GM19043 (cell line): ENCODE measurements around the gene CTAGE8.
"Not testable (repeated sequence)": the region's sequence is repeated elsewhere in the genome, so short reads cannot be mapped to it uniquely, and the experiment has no call there.

Experiments
- ATAC-seq: cut with Tn5 transposase; IDR thresholded peaks from one replicate; pipeline ENCODE4 v1.9.1; 2021; ENCODE audit warnings: low read depth; ENCODE audit not compliant: unreplicated experiment

Gene CTAGE8, protein sequence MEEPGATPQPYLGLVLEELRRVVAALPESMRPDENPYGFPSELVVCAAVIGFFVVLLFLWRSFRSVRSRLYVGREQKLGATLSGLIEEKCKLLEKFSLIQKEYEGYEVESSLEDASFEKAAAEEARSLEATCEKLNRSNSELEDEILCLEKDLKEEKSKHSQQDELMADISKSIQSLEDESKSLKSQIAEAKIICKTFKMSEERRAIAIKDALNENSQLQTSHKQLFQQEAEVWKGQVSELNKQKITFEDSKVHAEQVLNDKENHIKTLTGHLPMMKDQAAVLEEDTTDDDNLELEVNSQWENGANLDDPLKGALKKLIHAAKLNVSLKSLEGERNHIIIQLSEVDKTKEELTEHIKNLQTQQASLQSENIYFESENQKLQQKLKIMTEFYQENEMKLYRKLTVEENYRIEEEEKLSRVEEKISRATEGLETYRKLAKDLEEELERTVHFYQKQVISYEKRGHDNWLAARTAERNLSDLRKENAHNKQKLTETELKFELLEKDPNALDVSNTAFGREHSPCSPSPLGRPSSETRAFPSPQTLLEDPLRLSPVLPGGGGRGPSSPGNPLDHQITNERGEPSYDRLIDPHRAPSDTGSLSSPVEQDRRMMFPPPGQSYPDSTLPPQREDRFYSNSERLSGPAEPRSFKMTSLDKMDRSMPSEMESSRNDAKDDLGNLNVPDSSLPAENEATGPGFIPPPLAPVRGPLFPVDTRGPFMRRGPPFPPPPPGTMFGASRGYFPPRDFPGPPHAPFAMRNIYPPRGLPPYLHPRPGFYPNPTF

DNA sequence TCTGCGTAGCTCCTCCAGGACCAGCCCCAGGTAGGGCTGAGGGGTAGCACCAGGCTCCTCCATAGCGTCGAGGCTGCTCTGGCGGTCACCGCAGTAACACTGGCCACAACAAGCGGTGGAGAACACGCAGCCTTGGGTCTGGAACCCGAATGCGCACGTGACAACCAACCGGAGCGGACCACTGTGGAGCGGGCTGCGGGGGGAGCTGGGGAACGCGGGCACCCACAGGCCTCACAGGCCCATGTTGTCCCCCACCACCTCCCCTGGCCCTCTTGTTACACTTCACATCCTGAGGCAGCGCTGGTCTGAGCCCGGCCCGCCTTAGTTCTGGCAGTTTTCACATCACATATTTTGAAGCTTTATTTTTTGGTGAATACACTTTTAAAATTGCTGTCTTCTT, at the start of gene CTAGE8:
Gene CTAGE8, minus strand, starts transcription at position 101 of the 400 bp plus-strand sequence. Its CDS starts 38 bp downstream, at position 63.
- not testable (repeated sequence) for ATAC-seq

DNA sequence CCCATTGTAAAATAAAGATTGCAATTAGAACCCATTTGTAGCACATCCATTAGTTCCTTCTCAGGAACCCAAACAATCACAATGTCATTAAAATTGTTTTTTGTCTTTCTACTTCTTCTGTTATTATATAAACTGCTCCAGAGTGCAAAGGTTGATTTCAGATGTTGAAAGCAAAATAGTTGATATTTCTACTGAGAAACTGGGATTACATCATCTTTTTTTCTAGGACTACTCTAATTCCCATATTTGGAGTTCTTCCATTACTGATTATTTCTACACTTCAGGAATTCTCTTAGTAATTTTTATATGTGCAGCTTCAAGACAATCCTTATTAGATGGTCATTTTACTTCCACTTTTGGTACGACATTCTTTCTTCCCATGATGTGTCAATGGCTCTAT, 48.4 kb upstream of the CTAGE8 start:
- not testable (repeated sequence) for ATAC-seq

DNA sequence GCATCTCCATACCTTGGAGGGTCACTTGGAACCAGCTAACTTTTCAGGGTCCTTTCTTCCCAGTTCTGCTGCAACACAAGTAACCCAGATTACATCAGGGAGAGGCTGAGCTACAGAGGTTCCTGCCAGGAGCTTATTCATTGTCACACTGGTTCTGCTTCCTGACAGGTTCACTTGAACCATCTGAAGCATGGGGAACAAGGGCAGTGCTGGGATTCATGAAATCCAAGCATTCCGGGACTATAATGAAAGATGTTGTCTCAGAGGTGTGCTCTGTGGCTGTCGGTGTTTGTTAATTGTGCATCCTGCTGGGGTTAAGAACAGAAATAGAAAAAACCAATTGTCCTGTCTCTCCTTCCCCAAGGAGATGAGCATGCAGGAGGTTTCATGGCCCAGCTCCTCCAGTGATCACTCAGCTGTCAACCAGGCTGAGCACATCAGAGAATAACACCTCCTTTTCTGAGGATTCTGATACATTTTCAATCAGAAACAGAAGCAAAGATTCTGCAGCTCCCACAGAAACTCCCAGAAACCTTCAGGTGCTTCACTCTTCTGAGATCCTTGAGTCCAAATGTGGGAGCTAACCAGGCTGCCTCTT, 42.9 kb upstream of the CTAGE8 start, which contains the start of gene OR2A1:
Gene OR2A1, plus strand, starts transcription at position 548 of the 598 bp plus-strand sequence. CDS start 5,706 bp downstream, outside the sequence.
- not testable (repeated sequence) for ATAC-seq

DNA sequence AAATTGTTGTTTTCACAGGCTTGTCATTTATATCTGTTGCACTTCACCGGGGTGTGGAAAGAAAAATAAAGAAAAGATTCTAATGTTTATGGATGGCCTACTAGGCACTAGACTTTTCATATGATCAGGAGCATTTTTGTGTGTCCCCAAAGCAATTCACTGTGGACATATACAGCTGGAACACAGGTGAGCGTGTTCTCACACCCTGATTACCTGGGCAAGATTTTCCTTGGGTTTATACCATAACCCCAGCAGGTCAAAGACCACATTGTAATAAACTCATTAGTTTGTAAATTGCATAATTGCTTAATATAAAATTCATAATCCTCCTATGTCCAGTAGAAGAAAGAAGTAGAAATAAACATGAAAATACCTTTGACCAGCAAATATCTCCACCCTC, 42.1 kb upstream of the CTAGE8 start:
- not testable (repeated sequence) for ATAC-seq

DNA sequence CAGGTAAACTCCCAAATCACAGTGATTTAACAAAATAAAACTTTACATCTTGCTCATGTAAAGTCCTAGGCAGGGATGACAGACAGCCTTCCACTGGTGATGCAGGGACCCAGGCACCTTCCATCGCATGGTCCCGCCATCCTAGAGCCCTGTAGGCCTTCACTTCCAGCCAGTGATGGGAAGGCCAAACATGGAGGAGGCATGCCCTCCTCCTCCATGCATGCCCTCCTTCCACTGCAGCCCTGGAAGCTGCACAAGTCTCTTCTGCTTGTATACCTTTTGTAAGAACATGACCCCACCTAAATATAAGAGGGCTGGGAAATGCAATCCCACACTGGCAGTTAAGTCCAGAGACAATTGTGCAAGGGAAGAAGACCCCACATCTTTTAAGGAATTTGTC, 40.6 kb upstream of the CTAGE8 start:
- ATAC-seq: not testable (repeated sequence)

DNA sequence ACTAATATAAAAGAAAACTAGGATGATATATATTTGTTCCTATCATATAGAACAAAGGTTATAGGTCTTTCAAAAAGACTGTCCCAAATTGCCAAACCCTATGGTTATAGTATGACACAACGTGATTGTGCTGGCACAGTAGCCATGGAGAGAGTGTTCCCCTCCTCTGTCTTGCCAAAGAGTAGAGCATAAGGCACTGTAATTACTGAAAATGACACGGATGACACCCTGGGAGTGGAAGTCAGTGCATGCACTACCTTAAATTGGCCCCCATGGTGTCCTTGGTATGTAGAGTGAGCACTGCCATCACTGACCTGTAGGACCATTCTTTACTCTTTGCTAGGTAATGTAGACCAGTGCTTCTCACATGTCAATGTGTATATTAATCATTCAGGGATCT, 36.1 kb upstream of the CTAGE8 start:
- ATAC-seq: not testable (repeated sequence)

DNA sequence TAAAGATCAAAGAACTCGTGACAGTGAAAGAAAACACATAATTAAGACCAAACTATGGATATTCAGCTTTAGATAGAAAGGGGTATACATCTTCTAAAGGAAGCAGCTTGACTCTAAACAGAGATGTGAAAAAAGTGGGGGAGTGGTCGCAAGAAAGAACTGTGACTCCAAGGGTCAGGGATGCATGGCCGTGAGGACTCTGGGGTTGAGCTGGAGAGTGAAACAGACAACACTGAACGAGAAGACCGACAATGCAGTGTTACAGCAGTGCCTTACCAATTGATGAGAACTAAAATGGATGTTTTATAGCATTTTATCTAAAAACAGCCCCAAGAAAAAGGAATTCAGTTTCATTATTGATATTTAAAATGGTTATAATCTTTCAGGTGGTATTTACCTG, 34.5 kb upstream of the CTAGE8 start:
- not testable (repeated sequence) for ATAC-seq

DNA sequence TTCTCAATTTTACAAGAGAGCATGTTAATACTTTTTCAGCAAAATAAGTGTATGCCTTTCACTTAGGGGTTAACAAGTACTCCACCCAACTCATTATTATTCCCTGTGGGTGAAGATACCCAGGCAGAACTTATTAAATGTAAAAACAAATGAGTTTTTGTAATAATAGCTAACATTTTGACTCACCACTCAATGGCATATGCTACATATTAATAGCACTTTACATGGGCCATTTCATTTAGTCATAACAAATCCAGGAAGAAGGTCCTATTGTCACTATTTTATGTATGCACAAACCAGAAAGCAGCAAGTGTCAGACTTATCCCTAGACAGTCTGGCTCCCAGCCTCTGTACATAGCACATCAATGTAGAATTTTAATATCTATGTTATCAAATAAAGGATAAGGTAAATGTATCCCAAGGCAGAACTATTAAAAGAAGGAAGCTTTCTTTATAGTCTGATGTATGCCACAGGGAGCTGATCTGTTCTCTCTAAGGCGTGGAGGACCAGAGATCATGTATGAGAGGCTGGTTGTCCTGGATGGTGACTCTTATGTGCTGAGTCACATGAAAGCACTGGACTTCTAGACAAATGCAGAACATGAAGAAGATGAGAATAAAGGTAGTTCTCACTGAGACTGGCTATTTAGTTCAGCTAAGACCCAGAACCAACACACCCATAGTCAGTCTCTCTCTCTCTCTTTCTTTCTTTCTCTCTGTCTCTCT, 33.7 kb upstream of the CTAGE8 start:
- not testable (repeated sequence) for ATAC-seq

DNA sequence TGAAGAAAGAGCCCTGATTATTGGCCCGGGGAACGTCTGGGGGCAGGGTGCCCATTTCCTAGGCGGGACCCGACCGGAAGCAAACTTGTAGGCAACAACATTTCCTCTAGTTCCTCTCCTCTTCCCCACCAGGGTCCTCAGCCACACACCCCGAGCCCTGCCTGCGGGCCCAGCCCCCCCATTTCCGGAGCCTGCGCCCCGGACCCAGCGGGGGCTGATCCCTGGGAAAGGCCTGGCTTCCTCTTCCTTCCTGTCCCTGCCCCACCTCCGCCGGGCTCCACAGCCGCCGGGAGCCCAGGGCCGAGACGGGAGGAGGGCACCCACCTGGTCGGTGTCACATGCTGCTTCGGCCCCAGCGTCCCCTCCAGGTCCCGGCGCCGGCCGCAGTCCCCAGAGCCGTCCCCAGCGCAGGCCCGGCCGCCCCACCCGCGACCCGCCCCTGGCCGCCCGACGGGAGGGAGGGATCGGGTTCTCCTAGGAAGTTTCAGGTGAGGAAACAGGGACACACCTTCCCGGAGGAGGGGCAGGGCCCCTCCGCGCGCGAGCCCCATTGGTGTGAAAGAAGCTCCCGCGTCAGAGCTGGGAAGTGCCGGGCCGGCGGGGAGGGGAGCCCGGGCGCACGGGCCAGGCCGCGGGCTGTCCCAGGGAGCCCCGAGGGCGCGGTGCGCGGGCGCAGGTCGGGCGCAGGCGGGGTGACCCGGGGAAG, 24.9 kb upstream of the CTAGE8 start:
- ATAC-seq: peak; percentile 69

DNA sequence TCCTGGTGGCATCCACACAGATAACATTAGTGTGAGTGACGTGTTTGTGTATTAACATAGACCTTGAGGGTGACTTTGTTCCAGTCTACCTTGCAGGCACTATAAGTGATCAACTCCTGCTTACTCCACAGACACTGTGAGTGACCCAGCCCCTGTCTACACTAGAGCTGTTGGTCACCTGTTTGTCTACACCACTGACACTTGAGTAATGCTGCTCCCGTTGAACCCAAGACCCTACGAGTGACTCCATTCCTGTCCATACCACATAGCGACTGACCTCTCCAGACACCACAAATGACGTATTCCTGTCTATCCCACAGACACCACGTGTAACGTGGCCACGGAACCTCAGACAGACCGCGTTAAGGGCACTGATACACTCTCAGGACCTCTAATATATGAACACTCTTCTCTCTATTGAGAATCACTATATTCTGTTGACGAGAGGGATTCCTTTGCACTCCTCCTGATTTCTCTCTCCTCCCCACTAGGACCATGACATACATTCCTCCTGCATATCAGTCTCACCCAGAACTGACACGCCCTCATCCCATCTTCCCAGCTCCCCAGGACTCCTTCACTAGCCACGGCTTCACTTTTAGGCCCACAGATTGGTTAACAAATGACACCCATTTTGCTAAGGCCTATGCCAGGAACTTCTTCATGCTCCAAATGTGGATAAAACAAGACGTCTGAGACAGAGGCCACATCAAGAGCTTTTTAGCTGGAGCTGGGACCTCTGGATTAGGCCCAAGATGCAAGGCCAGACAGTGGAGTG, 23.5 kb upstream of the CTAGE8 start:
- not testable (repeated sequence) for ATAC-seq

DNA sequence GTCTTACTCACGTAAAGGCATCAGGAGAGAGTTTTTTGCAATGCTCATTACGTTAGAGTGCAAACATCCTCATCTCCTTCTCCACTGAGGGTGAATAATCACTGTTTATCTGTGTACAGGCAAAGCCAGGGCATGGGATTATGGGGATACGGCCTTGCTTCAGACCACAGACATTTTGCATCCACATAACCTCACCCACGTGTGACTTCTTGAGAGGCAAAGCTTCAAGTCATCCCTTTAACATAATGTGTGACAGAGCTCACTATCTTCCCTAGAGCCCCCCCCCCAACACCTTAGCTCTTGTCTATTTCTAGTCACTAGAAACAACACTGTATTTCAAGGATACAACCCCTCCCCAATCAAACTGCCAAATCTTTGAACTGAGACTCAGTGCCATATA, 22.5 kb upstream of the CTAGE8 start:
- not testable (repeated sequence) for ATAC-seq

DNA sequence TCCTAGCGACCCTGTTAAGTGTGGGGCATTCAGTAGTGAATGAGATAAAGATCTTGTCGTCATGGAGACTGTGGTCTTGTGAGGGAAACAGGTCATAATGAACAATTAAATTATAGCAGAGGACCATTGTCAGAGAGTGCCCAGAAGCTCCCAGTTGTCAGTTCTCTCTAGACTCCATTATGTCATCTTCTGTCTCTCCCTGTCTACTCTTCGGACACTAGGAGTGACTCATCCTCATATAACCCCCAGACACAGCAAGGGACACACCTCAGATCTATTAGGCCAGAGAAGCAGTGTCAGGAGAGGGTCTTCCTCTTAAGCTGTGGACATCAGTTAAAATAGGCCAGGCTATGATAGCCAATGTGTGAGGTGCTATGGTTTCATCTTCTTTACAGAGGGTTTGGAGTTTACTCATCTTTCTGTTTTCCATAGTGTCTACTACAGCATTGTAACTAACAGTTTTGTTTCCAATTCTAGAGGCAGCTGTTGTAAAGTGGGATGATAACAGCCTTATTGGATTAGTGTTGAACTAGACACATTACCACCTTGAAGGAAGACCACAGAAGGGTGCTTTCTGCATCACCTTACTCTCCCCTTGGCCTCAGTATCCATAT, 18.2 kb upstream of the CTAGE8 start:
- ATAC-seq: not testable (repeated sequence)

DNA sequence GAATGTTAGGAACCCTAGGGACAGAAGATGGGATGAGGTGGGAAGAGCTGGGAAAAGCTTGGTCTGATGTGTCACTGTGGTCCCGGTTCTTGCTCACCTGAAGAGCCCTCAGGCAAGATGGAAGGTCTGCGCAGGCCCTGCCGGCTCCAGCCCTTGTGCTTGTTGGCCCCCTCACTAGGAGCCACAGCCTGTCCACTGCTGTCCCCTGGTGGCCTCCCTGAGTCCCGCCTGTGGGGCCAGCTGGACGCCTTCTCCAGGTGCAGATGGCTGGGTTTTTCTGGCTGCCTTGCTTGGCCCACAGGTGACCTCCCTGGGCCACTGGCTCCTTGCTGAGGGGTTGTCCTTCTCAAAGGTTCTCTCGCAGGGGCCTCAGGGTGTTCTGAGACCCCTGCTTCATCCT, 14.6 kb upstream of the CTAGE8 start:
- ATAC-seq: not testable (repeated sequence)

DNA sequence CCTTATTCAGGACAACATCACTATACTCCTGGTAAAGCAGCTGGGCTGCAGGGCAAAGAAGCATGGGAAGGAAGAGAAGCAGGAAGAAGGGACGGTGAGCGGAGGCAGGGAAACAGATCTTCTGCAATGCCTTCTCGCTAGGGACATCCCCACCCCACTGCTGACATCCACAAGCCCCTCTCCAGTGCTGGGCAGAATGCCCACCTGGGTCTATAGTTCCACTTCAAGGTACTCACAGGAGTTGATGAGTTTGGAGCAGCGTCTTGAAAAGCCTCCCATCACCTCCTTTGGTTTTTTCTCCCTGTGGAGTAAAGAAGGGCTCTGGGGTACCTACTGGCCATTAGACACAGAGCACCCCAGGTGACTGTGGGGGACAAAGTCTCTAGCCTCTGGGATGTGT, 13.4 kb upstream of the CTAGE8 start:
- not testable (repeated sequence) for ATAC-seq

DNA sequence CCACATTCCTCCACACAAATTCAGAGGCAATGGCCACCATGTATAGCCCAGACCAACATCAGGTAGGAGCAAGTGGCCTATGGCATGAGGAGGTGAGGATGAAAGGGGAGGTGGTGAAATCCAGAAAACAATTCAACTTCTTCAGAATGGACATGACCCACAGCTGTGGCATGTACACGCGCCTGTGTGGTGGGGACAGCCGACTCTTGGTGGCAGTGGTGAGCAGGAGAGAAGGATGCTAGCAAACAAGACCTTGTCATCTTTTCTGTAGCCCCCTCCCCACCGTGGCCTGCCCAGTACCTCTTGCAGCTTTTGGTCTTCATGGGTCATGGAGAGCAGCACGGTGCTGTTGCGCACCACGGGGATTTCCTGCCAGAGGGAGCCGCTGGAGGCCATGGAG, 12.9 kb upstream of the CTAGE8 start:
- not testable (repeated sequence) for ATAC-seq

DNA sequence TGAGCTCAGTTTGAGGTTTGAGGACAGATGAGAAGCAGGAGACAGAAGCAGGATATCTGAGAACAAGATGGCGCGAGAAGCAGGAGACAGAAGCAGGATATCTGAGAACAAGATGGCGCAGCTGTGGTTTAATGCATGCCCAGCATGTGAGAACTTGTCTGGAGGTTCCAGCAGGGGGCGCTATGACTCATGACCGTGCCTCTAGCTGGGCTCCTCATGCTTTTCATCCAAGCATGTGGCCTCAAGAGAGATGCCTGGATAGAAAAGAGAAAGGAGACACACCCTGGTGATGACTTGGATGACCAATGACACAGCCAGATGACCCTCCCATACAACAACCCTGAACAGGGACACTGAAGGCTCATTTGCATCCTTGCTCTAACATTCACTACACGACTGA, 10.9 kb upstream of the CTAGE8 start:
- peak; percentile 56 for ATAC-seq

DNA sequence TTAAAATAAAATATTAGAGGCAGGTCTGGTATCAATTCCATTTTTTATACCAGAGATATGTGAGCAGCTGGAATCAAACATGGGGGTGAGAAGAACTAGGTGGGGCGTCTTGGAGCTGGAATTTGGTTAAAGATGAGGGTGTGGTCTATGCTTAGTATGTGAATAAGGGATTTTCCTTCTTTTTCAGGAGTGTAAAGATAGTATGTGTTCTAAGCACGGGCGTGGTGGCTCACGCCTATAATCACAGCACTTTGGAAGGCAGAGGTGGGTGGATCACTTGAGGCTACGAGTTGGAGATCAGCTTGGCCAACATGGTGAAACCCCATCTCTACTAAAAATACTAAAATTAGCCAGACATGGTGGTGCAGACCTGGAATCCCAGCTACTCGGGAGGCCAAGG, 6.2 kb upstream of the CTAGE8 start:
- ATAC-seq: not testable (repeated sequence)

DNA sequence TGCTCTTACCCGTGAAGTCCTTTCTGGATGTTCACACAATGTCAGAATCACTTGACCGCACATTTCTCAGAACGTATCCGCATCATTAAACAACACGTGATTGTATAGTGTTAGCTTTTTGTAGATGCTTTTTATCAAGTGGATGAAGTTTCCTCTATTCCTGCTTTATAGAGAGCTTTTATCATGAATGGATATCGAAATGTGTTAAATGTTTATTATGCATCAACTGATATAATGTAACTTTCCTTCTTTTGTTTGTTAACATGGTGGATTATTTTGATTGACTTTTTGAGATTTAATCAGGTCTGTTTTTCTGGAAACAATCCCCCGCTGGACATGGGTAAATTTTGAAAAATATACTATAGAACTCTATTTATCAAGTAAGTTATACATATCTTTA, 4.4 kb downstream of the CTAGE8 start, which contains the start of gene OR2A7:
Gene OR2A7, minus strand, starts transcription at position 101 of the 400 bp plus-strand sequence. CDS start 5,164 bp downstream, outside the sequence.
- not testable (repeated sequence) for ATAC-seq
